Neuronal stem cell (in vitro differentiated cells): ENCODE data around the gene BPIFA2.

Experiments used
- DNase-seq: peaks from one replicate; pipeline ENCODE4 v3.0.0-alpha.2; 2013; ENCODE audit warnings: low spot score
- H2AFZ ChIP-seq: one replicate; pipeline ENCODE4 v1.6.1; 2013; ENCODE audit warnings: mild to moderate bottlenecking, low read length, inconsistent platforms
- H2AK5ac ChIP-seq: 2 replicates; pipeline ENCODE4 v1.6.1; 2013; ENCODE audit warnings: low read depth, mild to moderate bottlenecking, inconsistent platforms, low read length, moderate library complexity, mixed read lengths
- H2BK120ac ChIP-seq: 2 replicates; pipeline ENCODE4 v1.6.1; 2013; ENCODE audit warnings: low read depth, mild to moderate bottlenecking, inconsistent platforms, low read length, moderate library complexity, mixed read lengths
- H2BK12ac ChIP-seq: one replicate; pipeline ENCODE4 v1.6.1; 2013; ENCODE audit warnings: low read length, inconsistent platforms
- H2BK15ac ChIP-seq: 2 replicates; pipeline ENCODE4 v1.6.1; 2013; ENCODE audit warnings: mild to moderate bottlenecking, low read length, inconsistent platforms, mixed read lengths
- H2BK5ac ChIP-seq: one replicate; pipeline ENCODE4 v1.6.1; 2013; ENCODE audit warnings: inconsistent platforms, mild to moderate bottlenecking, low read length, moderate library complexity
- H3K14ac ChIP-seq: one replicate; pipeline ENCODE4 v1.6.1; 2013; ENCODE audit warnings: low read length, inconsistent platforms
- H3K18ac ChIP-seq: 2 replicates; pipeline ENCODE4 v1.6.1; 2013; ENCODE audit warnings: low read length, inconsistent platforms
- H3K23ac ChIP-seq: 2 replicates; pipeline ENCODE4 v1.6.1; 2013; ENCODE audit warnings: low read depth, mild to moderate bottlenecking, mixed read lengths, low read length, inconsistent platforms; ENCODE audit not compliant: poor library complexity
- H3K27ac ChIP-seq: replicated peaks from 3 replicates; pipeline ENCODE4 v1.5.1; 2013; ENCODE audit warnings: low read length, inconsistent platforms
- H3K27me3 ChIP-seq, 3 experiments: 2 replicates each; pipeline ENCODE4 v1.6.1; 2013; ENCODE audit warnings: low read length in 3 of 3, mild to moderate bottlenecking in 2 of 3, inconsistent platforms in 1 of 3, low read depth in 1 of 3, mixed read lengths in 1 of 3, moderate library complexity in 1 of 3; ENCODE audit not compliant: control insufficient read depth in 3 of 3, insufficient read depth in 3 of 3
- H3K36me3 ChIP-seq, 2 donors: replicated peaks in 1 of 2; 2 replicates each; pipeline ENCODE4 v1.6.1; 2013; ENCODE audit warnings: low read length in 2 of 2; ENCODE audit not compliant: control insufficient read depth in 2 of 2, insufficient read depth in 2 of 2
- H3K4ac ChIP-seq: 2 replicates; pipeline ENCODE4 v1.6.1; 2013; ENCODE audit warnings: inconsistent platforms, mild to moderate bottlenecking, low read length, moderate library complexity
- H3K4me1 ChIP-seq, 2 donors: 1 replicate in 1 of 2; 2 replicates in 1 of 2; pipeline ENCODE4 v1.6.1; 2013; ENCODE audit warnings: low read length in 2 of 2, low read depth in 1 of 2; ENCODE audit not compliant: control insufficient read depth in 2 of 2, insufficient read depth in 1 of 2
- H3K4me2 ChIP-seq: one replicate; pipeline ENCODE4 v1.6.1; 2013; ENCODE audit warnings: mild to moderate bottlenecking, low read length, inconsistent platforms; ENCODE audit not compliant: insufficient read depth, poor library complexity, severe bottlenecking
- H3K4me3 ChIP-seq, 2 donors: 2 replicates each; pipeline ENCODE4 v1.5.1; 2013; ENCODE audit warnings: low read length in 2 of 2, mild to moderate bottlenecking in 2 of 2, inconsistent platforms in 1 of 2, moderate library complexity in 1 of 2
- H3K79me1 ChIP-seq: one replicate; pipeline ENCODE4 v1.6.1; 2013; ENCODE audit warnings: low read depth, mild to moderate bottlenecking, inconsistent platforms, low read length, moderate library complexity
- H3K9ac ChIP-seq: one replicate; pipeline ENCODE4 v1.6.1; 2013; ENCODE audit warnings: mild to moderate bottlenecking, low read depth, low read length, inconsistent platforms; ENCODE audit not compliant: poor library complexity
- H3K9me3 ChIP-seq, 2 donors: replicated peaks in 1 of 2; 2 replicates each; pipeline versions ENCODE3 to v1.6.1; 2013; ENCODE audit warnings: low read length in 2 of 2, mild to moderate bottlenecking in 2 of 2, inconsistent platforms in 1 of 2, low read depth in 1 of 2, mixed read lengths in 1 of 2, moderate library complexity in 1 of 2; ENCODE audit not compliant: control insufficient read depth in 2 of 2, insufficient read depth in 1 of 2
- H4K8ac ChIP-seq: one replicate; pipeline ENCODE4 v1.6.1; 2013; ENCODE audit warnings: low read depth, mild to moderate bottlenecking, inconsistent platforms, low read length, moderate library complexity
- H4K91ac ChIP-seq: one replicate; pipeline ENCODE4 v1.6.1; 2013; ENCODE audit warnings: low read length, low read depth, mild to moderate bottlenecking, inconsistent platforms; ENCODE audit not compliant: poor library complexity
- WGBS, 2 donors: extraction: QIAGEN DNeasy Blood & Tissue Kit; methylation state at CpG; one replicate each; pipeline ENCODE4 v1.1.7; 2013; ENCODE audit warnings: missing lambda C conversion rate in 2 of 2, mixed read lengths in 1 of 2; ENCODE audit not compliant: insufficient read length in 2 of 2, insufficient replicate concordance in 1 of 2; ENCODE audit errors: extremely low coverage in 2 of 2; 5-methylcytosine and 5-hydroxymethylcytosine counted together

The BPIFA2 gene

GRCh38 chr20:33172781-33173180 is 4.8 kb downstream of the BPIFA2 start:
- Histone ChIP-seq H2BK120ac (no peak overlapping the region), H3K4ac (no peak overlapping the region), H3K9ac (no peak overlapping the region), H2AK5ac (no peak overlapping the region), H4K91ac (no peak overlapping the region), H2BK12ac (no peak overlapping the region), H2AFZ (no peak overlapping the region), H3K27ac (no peak overlapping the region), H3K36me3 (no peaks in the 10 kb centered on the region), H3K9me3 (peaks cover 5% of the 10 kb centered on the region in 2 donors), H2BK15ac (no peak overlapping the region), H3K79me1 (no peaks in the 10 kb centered on the region), H3K4me1 (peaks cover 0 to 1% of the 10 kb centered on the region in 2 donors), H3K23ac (no peak overlapping the region), H3K27me3 (peaks cover 0 to 7% (median 0%) of the 10 kb centered on the region in 3 experiments), H3K14ac (no peak overlapping the region), H2BK5ac (no peak overlapping the region), H3K18ac (no peak overlapping the region), H3K4me2 (no peak overlapping the region), H3K4me3 (no peak overlapping the region), H4K8ac (no peak overlapping the region)
- DNase-seq = no peak
- no CpG with 5 or more reads among the region's 7 CpGs for WGBS, 2 donors

GRCh38 chr20:33175123-33175522 is 7.2 kb downstream of the BPIFA2 start:
- no peak overlapping the region for H3K18ac ChIP-seq
- H2AFZ ChIP-seq = no peak overlapping the region
- peaks cover 0 to 10% (median 0%) of the 10 kb centered on the region in 3 experiments for H3K27me3 ChIP-seq
- no peak overlapping the region for H3K23ac ChIP-seq
- no peak overlapping the region for H4K8ac ChIP-seq
- no peak overlapping the region for H2BK15ac ChIP-seq
- no peak overlapping the region for H3K4me2 ChIP-seq
- H3K4ac ChIP-seq = no peak overlapping the region
- no peak overlapping the region for H2BK5ac ChIP-seq
- no CpG with 5 or more reads among the region's 3 CpGs for WGBS, 2 donors
- H3K27ac ChIP-seq = no peak overlapping the region
- no peaks in the 10 kb centered on the region for H3K9me3 ChIP-seq
- no peak overlapping the region for H2BK120ac ChIP-seq
- peaks cover 0 to 1% of the 10 kb centered on the region in 2 donors for H3K4me1 ChIP-seq
- no peak overlapping the region for H3K14ac ChIP-seq
- no peaks in the 10 kb centered on the region for H3K79me1 ChIP-seq
- H3K4me3 ChIP-seq = no peak overlapping the region
- no peak overlapping the region for H2BK12ac ChIP-seq
- H4K91ac ChIP-seq = no peak overlapping the region
- no peaks in the 10 kb centered on the region for H3K36me3 ChIP-seq
- H3K9ac ChIP-seq = no peak overlapping the region
- DNase-seq = no peak
- no peak overlapping the region for H2AK5ac ChIP-seq

GRCh38 chr20:33176101-33176500 is 8.1 kb downstream of the BPIFA2 start:
- Histone ChIP-seq H3K4me1 (peaks cover 0 to 1% of the 10 kb centered on the region in 2 donors), H3K9ac (no peak overlapping the region), H2AK5ac (no peak overlapping the region), H3K4ac (no peak overlapping the region), H3K14ac (no peak overlapping the region), H3K9me3 (no peaks in the 10 kb centered on the region), H2BK5ac (no peak overlapping the region), H3K18ac (no peak overlapping the region), H3K4me2 (no peak overlapping the region), H3K79me1 (no peaks in the 10 kb centered on the region), H4K8ac (no peak overlapping the region), H4K91ac (no peak overlapping the region), H3K36me3 (no peaks in the 10 kb centered on the region), H3K27ac (no peak overlapping the region), H3K4me3 (no peak overlapping the region), H3K27me3 (peaks cover 0 to 10% (median 0%) of the 10 kb centered on the region in 3 experiments), H3K23ac (no peak overlapping the region), H2BK120ac (no peak overlapping the region), H2BK12ac (no peak overlapping the region), H2BK15ac (no peak overlapping the region), H2AFZ (no peak overlapping the region)
- no peak for DNase-seq
- WGBS, 2 donors = no CpG with 5 or more reads among the region's 3 CpGs

GRCh38 chr20:33177866-33178265 is 9.9 kb downstream of the BPIFA2 start:
- no peak overlapping the region for H4K91ac ChIP-seq
- H3K4ac ChIP-seq = no peak overlapping the region
- H3K9ac ChIP-seq = no peak overlapping the region
- no peak overlapping the region for H2BK120ac ChIP-seq
- H3K36me3 ChIP-seq = no peaks in the 10 kb centered on the region
- peak overlapping the region; percentile 32 for H2BK15ac ChIP-seq
- no peaks in the 10 kb centered on the region for H3K79me1 ChIP-seq
- no peak overlapping the region for H3K4me3 ChIP-seq
- no peak overlapping the region for H3K18ac ChIP-seq
- no peak overlapping the region for H3K27ac ChIP-seq
- no peaks in the 10 kb centered on the region for H3K9me3 ChIP-seq
- no peak overlapping the region for H2BK12ac ChIP-seq
- H2BK5ac ChIP-seq = peak overlapping the region; percentile 33
- no peak overlapping the region for H3K14ac ChIP-seq
- no peak overlapping the region for H3K4me2 ChIP-seq
- WGBS, 2 donors = no CpG with 5 or more reads among the region's 9 CpGs
- H3K23ac ChIP-seq = no peak overlapping the region
- H4K8ac ChIP-seq = no peak overlapping the region
- no peak overlapping the region for H2AK5ac ChIP-seq
- peaks cover 0 to 1% of the 10 kb centered on the region in 2 donors for H3K4me1 ChIP-seq
- peaks cover 0 to 10% (median 0%) of the 10 kb centered on the region in 3 experiments for H3K27me3 ChIP-seq
- no peak overlapping the region for H2AFZ ChIP-seq
- DNase-seq = no peak
